ENCODE data around the gene MUCL3.
"Not testable (repeated sequence)": the region's sequence is repeated elsewhere in the genome, so short reads cannot be mapped to it uniquely, and the experiment has no call there.

MUCL3 gene

GRCh38 chr6:30965140-30965601 is 24.4 kb downstream of the MUCL3 start:
- FAIRE-seq (no peak), DNase-seq (ENCODE audit: insufficient read length, low spot score) (no peak)
- TF ChIP-seq POLR2A (IDR thresholded peaks at IDR 0.05; ENCODE audit: low read depth, low read length) = no peak

GRCh38 chr6:30966154-30966553 is 25.4 kb downstream of the MUCL3 start:
- TF ChIP-seq POLR2A (IDR thresholded peaks at IDR 0.05; ENCODE audit: low read depth, low read length) = no peak
- no peak for FAIRE-seq
- no peak for DNase-seq (ENCODE audit: insufficient read length, low spot score)

- DNase-seq (ENCODE audit: insufficient read length, low spot score); FAIRE-seq: not testable (repeated sequence)
These were observed 28.4 kb downstream of the MUCL3 start for GRCh38 chr6:30969171-30969570.

- FAIRE-seq = no peak
- TF ChIP-seq POLR2A (IDR thresholded peaks at IDR 0.05; ENCODE audit: low read depth, low read length) = no peak
- DNase-seq (ENCODE audit: insufficient read length, low spot score) = no peak
These were observed 30.2 kb downstream of the MUCL3 start for GRCh38 chr6:30970946-30971345.

GRCh38 chr6:30972816-30973215 is 32.0 kb downstream of the MUCL3 start:
- DNase-seq (ENCODE audit: insufficient read length, low spot score) (no peak), FAIRE-seq (no peak)
- no peak for TF ChIP-seq POLR2A (IDR thresholded peaks at IDR 0.05; ENCODE audit: low read depth, low read length)

- FAIRE-seq (no peak), DNase-seq (ENCODE audit: insufficient read length, low spot score) (no peak)
- no peak for TF ChIP-seq POLR2A (IDR thresholded peaks at IDR 0.05; ENCODE audit: low read depth, low read length)
These were observed 33.9 kb downstream of the MUCL3 start for GRCh38 chr6:30974490-30975252.

GRCh38 chr6:30979141-30979540 is 38.4 kb downstream of the MUCL3 start:
- no peak for TF ChIP-seq POLR2A (IDR thresholded peaks at IDR 0.05; ENCODE audit: low read depth, low read length)
- DNase-seq (ENCODE audit: insufficient read length, low spot score) = no peak
- FAIRE-seq = no peak

- no peak for DNase-seq (ENCODE audit: insufficient read length, low spot score)
- TF ChIP-seq POLR2A (IDR thresholded peaks at IDR 0.05; ENCODE audit: low read depth, low read length) = no peak
- FAIRE-seq = no peak
These were observed 38.9 kb downstream of the MUCL3 start for GRCh38 chr6:30979690-30980089.

- DNase-seq (ENCODE audit: insufficient read length, low spot score) = no peak
- peak; percentile 89 for FAIRE-seq
- TF ChIP-seq POLR2A (IDR thresholded peaks at IDR 0.05; ENCODE audit: low read depth, low read length) = no peak
These were observed 41.4 kb downstream of the MUCL3 start for GRCh38 chr6:30981942-30982772.

- FAIRE-seq (no peak), DNase-seq (ENCODE audit: insufficient read length, low spot score) (no peak)
- TF ChIP-seq POLR2A (IDR thresholded peaks at IDR 0.05; ENCODE audit: low read depth, low read length) = no peak
These were observed 42.7 kb downstream of the MUCL3 start, which contains the start of gene MUC21 for GRCh38 chr6:30983439-30983838. MUC21 (plus strand) TSS chr6:30983718; CDS start chr6:30983959, 241 bp downstream.

- no peak for FAIRE-seq
- no peak for TF ChIP-seq POLR2A (IDR thresholded peaks at IDR 0.05; ENCODE audit: low read depth, low read length)
- no peak for DNase-seq (ENCODE audit: insufficient read length, low spot score)
These were observed 44.7 kb downstream of the MUCL3 start for GRCh38 chr6:30985490-30985889.

- no peak for FAIRE-seq
- no peak for TF ChIP-seq POLR2A (IDR thresholded peaks at IDR 0.05; ENCODE audit: low read depth, low read length)
- DNase-seq (ENCODE audit: insufficient read length, low spot score) = no peak
These were observed 46.5 kb downstream of the MUCL3 start for GRCh38 chr6:30987304-30987703.

- no peak for FAIRE-seq
These were observed 47.5 kb downstream of the MUCL3 start for GRCh38 chr6:30988209-30988825.

GRCh38 chr6:30990422-30991086 is 49.8 kb downstream of the MUCL3 start:
- DNase-seq (ENCODE audit: insufficient read length, low spot score) (no peak), FAIRE-seq (no peak)
- no peak for TF ChIP-seq POLR2A (IDR thresholded peaks at IDR 0.05; ENCODE audit: low read depth, low read length)

More at GRCh38 chr6:30988209-30988825, 47.5 kb downstream of the MUCL3 start:
- no peak for TF ChIP-seq POLR2A (IDR thresholded peaks at IDR 0.05; ENCODE audit: low read depth, low read length)
- no peak for DNase-seq (ENCODE audit: insufficient read length, low spot score)
